Middle frontal gyrus (tissue), 1 donor: ENCODE data around the gene AANAT.

Experiments
- DNase-seq: peaks from one replicate; pipeline ENCODE4 v3.0.0-alpha.2; 2015; ENCODE audit warnings: low spot score; ENCODE audit errors: extremely low spot score

AANAT gene

DNA sequence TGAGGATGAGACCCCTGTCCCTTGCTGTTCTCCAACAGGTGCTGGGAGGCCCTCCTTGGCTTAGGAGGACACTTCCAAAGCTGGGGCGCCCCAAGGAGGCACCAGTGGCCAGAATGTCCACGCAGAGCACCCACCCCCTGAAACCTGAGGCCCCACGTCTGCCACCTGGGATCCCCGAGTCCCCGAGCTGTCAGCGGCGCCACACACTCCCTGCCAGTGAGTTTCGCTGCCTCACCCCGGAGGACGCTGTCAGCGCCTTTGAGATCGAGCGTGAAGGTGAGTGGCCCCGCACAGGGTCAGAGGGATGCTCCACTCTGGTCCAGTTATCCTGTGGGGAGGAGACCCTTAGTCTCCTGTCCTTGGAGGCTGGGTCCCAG is 1.2 kb downstream of the AANAT start:
- DNase-seq: no peak

DNA sequence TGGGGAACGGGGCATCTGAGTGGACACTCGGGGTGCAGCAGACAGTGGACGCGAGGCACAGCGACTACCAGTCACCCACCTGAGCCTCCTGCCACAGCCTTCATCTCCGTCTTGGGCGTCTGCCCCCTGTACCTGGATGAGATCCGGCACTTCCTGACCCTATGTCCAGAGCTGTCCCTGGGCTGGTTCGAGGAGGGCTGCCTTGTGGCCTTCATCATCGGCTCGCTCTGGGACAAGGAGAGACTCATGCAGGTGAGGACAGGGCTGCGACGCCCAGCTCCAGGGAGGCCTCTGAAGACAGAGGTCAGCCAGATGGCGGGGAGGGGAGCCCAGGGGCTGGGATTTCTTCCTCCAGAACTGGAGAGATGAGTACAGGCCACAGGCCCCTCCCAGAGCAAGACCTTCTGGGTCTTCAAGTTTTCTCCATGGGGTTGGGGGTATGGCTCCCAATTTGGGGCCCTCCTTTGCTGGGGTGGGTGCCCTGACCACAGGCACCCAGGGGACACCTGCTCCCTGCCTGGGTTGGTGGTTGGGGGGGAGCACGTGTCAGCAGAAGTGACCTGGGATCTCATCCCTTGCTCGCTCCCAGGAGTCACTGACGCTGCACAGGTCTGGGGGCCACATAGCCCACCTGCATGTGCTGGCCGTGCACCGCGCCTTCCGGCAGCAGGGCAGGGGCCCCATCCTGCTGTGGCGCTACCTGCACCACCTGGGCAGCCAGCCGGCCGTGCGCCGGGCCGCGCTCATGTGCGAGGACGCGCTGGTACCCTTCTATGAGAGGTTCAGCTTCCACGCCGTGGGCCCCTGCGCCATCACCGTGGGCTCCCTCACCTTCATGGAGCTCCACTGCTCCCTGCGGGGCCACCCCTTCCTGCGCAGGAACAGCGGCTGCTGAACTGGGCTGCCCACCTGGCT is 1.9 kb downstream of the AANAT start:
- no peak for DNase-seq

DNA sequence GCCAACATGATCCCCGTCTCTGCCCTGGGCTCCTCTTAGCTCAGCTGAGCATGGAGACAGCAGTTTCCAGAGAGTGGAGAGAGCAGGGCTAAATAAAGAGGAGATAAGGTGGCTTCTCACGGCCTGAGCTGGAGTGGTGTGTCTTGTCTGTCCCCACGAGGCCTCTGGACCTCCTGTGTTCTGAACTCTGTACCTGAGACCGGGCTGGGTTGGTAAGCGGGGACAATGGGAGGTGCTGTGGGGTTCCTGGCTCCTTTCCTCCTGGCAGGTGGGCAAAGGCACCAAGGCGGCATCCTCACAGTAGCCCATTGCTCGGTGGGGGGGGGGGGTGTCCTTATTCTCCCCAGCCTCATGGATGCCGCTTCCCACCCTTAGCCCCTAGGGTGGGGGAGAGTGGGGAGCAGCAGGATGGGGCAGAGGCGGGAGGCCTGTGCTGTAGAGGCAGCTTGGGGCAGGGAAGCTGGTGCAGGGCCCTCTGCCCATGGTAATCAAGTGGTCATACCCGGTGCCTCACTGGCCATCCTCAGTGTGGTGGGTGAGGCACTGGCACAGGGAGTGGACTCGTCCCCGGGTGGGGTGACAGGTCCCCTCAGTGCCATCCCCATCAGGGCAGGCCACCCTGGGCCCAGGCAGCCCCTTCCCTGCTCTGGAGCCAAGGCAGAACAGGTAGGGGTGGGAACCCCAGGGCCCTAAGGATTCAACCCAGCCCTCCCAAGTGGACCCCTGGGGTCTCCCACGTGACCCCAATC is 2.8 kb downstream of the AANAT start:
- no peak for DNase-seq

DNA sequence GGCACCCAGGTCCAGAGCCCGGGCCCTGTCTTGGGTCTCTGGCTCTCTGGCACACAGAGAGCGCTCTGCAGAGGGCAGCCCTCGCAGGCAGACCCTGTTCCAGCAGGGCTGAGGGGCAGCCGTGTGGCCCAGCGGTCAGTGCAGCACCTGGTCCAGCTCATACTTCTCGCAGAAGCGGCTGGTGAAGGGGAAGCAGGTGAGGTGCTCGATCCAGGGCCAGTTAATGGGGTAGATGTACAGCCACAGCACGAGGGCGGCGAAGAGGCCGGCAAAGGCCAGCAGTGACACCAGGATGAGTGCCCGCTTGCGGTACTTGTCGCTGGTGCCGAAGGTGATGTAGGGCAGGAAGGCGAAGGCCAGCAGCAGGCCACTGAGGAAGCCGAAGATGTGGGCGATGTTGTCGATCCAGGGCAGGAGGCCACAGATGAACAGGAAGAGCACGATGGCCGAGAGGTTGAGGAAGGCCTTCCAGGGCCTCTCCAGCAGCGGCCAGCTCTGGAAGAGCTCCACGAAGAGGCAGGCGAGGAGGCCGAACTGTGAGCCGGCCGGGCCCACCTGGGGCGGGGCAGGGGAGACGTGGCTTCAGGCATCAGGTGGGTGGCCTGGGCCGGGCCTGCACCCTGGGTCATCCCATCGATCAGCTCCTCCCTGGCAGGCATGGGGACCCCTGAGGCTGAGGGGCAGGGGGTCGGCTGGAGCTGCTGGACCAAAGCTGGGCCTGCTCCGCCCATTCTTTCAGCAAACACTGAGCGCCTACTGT is 4.3 kb downstream of the AANAT start:
- DNase-seq: no peak

DNA sequence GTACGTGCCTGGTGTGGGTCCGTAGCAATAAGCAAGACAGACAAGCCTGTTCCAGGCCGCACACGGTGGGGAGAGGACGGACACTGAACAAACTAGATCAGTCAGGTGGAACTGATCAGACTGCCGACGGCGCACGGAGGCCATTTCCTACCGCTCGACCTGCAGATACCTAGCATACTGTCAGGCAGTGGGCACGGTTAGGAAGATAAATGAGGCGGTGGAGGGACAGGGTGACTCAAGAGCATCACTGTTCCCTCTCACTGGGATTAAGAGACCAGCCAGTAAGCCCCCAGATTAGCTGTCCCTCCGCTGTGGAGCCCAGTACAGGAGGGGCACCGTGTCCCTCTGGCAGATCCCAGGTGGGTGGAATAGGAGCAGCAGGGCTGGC is 4.8 kb downstream of the AANAT start:
- no peak for DNase-seq

DNA sequence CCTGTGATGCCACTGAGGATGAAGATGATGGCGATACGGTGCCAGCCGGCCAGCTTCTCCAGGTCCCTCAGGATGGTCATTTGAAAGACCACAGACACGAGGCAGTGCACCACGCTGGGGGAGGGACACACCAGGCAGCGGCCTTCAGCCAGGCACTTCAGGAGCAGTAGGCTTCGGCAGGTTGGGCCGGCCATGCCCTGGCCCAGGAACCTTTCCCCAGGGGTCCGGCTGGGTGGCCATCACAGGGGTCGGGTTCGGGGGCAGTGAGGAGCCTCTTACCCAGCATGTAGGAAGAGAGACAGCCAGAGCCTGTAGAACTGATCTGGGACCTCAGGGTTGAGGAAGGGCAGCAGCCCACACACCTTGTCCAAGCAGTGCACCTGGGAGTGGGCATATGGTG is 5.3 kb downstream of the AANAT start:
- DNase-seq: no peak

DNA sequence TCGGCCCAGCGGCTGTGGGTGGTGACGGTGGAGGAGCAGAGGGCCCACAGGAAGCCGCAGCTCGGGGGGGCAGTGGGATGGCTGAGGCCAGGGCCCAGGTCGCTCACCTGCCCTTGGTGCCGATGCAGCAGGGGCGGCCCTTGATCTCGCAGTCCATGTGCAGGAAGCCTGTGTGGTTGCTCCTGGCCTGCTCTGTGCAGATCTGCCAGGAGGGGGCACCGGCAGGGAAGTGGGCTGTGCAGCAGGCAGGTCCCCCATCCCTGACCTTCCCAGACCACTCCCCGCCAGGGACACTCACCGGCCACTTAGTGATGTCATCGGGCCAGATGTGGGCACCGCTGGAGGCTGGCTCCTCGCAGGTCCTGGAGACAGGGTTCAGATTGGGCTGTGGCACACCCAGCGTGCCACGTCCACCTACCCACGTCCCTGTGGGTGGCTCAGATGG is 6.2 kb downstream of the AANAT start:
- no peak for DNase-seq

DNA sequence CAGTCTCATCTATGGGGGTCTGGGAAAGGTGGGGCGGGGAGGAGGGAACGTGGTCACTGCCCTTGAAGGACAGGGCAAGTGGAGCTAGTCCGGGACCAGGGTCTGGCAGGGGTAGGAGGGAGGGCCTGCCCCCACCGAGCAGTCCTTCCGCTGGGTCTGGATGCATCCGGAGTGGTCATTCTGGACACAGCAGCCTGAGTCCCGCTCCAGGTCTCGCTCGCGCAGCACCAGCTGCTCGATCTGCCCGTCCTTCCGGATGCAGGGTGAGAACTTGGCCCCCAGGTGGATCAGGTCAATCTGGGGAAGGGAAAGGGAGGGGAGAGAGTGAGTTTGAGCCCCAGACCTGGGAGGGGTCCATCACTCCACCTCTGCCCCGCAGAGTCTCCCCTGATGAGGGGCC is 6.8 kb downstream of the AANAT start:
- DNase-seq: no peak

DNA sequence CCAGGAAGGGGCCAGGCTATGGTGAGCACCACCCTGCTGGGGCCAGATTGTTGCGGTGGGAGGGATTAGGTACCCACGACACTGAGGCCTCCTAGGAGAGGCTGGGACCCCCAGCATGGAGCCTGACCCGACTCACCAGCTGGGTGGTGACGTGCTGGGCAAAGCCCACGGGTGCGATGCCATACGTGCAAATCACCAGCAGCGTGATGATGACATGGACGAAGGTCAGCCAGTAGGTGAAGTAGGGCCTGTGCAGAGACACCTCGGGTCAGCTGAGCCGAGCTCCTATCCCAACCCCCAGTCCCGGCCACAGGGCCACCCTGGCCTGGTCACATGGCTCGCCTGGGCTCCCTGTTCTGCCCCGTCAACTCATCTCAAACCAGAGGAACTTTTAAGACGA is 7.5 kb downstream of the AANAT start:
- DNase-seq: no peak

DNA sequence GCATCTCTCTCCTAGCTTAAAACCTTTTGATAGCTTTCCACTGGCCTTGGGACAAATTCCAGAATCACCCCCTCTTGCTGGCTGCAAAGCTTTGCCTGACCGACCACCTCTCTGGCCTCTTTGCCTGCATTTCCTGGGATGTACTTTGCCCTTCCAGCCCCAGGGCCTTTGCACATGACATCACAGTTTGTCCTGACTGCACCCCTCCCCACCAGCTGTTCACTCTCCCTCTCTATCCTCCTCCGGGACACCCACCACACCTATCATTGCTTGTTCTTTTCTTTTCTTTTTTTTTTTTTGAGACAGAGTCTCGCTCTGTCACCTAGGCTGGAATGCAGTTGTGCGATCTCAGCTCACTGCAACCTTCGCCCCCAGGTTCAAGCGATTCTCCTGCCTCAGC is 7.9 kb downstream of the AANAT start:
- DNase-seq: no peak

DNA sequence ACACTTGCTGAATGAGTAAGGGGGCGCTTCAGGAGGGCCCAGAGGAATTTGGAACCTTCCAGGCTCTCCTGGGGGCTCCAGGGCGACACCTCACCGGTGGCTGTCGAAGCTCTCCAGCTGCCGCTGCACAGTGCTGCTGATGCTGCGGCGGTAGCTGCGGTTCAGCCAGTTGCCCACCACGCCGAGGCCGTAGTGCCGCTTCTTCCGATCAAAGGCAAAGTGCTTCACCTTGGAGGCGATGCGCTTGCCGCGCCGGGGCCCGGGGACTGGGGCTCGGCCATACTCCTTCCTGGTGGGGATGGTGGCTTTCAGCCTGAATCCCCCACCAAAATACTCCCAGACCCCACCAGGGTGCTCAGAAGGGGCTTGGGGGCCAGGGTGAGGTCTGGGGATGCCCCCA is 9.3 kb downstream of the AANAT start:
- no peak for DNase-seq

DNA sequence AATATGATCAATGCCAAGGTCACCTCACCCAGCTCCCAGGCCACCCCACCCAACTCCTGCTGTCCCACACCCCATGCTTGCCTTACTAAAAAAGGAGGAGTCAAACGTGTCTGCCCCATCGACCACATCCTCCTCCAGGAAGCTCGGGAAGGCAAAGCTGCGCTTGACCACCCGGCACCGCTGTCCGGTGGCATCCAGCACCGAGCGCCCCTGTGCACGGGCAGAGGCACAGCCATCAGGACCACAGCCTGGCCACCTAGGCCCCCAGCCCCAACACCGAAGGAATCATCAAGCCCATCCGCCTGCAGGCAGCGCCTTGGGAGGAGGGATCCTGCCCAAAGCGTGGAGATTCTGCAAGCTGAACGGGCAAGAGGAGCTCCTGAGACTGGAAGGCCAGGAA is 10.2 kb downstream of the AANAT start:
- DNase-seq: no peak

DNA sequence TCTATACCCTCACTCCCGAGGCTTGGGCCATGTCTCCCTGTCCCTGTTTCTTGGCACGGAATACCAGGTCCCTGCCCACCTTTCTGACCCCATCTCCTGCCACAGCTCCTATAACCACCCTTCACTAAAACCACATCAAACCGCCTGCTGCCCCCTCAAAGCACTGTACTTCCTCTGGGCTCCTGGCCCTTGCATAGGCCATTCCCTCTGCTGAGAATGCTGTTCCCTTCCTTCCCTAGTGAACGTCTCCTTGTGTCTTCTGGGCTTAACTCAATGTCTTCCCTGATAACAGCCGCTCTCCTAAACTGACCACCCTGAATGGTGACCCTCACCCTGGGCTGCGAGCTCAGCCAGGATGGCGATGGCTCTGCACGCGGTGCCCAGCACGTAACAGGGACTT is 10.7 kb downstream of the AANAT start:
- no peak for DNase-seq

DNA sequence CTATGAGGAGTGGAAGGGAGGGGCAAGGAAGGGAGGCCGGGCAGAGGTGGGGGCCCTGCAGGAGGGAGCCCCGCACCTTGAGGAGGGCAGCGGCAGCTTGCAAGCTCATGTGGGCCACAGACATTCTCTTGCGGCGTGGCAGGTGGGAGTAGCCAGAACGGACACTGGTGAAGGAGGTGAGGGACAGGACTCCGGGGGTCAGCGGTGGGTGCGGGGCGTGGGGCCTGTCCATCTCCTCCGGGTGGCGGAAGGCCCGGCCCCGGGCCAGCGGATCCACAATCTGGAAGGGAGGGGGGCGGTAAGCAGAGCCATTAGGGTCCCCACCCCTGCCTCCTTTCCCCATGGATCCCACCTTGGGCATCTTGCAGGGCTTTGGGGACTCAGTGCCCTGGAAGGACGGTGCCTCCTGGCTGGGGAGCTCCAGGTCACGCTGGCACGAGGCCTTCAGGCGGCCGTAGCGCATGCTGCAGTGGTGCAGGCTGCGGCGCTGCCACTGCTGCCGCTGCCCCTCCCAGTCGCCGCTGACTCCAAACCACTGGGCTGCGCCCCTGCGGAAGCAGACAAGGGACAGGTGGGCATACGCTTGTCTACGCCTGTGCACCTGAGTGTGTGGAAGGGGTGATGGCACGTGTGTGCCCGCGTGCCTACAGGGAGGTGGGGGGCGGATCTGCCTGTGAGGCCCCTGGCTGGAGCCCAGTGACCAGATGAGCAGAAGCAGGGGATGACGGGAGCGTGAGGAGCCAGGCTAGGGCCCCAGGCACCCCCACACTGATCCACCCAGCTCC is 11.5 kb downstream of the AANAT start:
- DNase-seq: no peak

DNA sequence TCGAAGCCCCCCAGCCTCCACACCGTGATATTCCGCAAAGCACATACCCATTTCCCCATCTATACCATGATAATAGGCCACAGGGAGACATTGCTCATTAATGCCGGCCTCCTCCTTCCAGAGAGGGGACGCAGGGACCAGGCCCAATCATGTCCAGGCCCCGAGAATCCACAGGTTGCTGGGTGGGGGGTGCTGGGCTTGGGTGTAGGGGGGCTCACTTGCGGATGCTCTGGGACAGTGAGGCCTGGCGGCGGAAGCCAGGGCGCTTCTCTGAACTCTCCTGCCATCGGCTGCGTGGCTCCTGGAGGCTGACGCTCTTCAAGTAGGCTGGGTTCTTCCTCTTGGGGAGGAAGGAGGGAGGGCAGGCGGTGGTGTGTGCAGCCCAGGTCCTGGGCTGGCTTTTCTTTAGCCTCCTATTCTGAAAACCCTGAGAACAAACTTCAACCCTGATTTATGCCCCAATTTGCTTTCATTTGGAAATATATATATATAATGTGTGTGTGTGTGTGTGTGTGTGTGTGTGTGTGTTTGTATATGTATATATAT is 12.2 kb downstream of the AANAT start:
- no peak for DNase-seq

DNA sequence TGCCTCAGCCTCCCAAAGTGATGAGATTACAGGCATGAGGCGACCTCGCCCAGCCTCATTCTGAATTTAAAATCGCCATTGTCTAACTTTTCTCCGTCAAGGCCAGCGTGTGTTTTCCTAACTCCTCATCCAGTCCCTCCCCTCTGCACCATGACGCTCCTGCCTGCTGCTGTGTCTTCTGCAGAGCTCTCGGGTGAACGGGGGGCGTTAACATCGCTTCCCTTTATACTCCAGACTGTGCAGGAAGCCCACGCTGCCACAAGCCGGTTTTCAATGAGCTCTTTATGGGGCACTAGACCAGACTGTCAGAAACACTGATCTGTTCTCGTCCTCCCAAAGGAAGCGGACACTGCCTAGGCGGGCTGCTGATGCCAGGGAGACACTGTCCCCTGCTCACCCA is 13.2 kb downstream of the AANAT start:
- no peak for DNase-seq

DNA sequence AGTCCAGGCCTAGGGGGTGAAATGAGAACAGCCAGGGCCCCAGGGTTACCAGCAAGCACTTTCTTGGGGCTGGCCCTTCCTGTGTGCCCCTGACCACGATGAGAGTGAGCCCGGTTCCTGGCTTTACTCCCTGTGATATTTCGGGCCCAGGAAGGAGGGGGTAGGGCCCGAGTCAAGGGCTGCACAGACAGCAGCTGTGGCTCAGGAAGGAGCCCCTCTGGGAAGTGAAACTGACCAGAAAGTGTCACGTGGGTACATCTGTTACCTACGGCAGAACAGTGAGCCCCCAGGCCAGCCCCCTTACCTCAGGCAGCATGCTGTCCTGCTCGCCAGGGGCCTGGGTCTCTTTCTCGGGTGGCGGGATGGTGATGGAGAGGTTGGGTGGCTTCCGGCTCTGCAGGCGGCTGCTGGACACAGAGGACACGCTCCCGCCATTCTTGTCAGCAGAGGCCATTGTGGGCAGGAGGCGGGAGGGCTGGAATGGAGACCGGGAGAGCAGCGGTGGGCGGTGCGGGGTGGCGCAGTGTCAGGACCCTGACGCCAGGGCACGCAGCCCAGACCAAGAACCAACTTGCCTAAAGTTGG is 13.8 kb downstream of the AANAT start:
- DNase-seq: no peak

DNA sequence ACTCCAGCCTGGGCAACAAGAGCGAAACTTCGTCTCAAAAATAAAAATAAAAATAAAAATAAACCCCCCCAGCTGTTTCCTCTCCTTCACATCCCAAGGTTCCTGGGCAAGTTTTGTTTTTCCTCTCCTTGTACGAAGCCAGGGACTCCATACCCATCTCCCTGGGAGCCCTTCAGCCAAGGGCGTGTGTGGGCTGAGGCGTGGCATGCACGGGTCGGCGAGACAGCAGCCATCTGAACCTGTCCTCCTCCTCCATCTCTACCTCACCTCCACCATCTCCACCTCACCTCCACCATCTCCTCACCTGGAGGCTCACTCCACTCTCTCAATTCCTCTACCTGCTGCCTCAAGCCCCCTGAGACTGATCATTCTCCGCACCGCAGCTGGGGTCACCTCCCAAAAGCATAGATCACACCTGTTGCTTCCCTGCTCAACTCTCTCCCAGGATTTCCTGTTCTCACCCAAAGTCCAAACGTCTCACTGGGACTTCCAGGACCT is 16.9 kb downstream of the AANAT start:
- DNase-seq: no peak

DNA sequence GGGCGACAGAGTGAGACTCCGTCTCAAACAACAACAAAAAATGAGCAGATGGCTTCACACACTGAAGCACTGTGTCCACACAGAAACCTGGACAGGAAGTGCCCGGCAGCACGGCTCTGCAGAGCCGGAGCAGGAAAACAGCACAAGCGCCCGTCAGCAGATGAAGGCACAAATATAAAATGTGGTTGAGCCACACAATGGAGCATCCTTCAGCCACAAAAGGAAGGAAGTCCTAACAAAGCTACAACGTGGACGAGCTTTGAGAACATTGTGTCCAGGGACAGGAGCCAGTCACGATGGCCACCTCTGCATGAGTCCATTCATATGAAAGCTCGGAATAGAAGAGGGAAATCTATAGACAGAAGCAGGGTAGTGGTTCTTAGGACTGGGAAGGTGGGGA is 18.2 kb downstream of the AANAT start:
- DNase-seq: peak; percentile 27

DNA sequence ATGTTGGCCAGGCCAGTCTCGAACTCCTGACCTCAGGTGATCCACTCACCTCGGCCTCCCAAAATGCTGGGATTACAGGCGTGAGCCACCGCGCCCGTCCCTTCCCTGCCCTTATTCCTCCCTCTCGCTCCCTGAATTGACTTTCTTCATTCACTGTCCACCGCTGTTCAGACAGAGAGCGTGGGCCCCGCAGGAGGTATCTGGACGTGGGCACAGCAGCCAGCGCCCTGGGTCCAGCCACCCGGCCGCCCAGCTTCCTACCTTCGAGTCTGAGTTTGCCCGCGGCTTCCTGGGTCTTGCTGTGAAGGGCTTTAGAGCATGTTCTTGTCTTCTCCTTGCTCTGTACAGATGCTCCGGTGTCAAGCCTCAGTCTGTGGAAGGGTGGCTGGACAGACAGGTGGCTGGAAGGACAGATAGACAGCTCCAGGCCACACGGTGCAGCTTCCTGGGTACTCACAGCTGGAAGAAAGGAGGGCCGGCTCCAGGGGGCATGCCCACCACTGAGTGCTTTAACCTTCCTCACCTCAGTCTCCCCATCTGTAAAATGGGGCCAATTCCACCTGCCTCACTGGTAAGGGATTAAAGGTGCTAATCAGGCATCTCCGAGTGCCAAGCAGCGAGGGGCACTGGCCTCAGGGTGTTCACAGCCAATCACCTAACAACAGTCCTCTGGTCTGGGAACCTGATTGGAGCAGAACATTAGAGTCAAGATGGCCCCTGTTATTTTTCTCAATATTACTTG is 20.2 kb downstream of the AANAT start:
- DNase-seq: no peak
